CD4-positive, alpha-beta T cell treated with Interleukin-4 for 1 hour (primary cell): ENCODE results near the gene ANKRD13D.
A peak's percentile ranks its signal among the peaks of the same experiment; 100 is the strongest.

Experiments
- DNase-seq, 2 donors: peaks; one replicate each; pipeline ENCODE4 v3.0.0-alpha.2; 2020 to 2022

The ANKRD13D gene

DNA sequence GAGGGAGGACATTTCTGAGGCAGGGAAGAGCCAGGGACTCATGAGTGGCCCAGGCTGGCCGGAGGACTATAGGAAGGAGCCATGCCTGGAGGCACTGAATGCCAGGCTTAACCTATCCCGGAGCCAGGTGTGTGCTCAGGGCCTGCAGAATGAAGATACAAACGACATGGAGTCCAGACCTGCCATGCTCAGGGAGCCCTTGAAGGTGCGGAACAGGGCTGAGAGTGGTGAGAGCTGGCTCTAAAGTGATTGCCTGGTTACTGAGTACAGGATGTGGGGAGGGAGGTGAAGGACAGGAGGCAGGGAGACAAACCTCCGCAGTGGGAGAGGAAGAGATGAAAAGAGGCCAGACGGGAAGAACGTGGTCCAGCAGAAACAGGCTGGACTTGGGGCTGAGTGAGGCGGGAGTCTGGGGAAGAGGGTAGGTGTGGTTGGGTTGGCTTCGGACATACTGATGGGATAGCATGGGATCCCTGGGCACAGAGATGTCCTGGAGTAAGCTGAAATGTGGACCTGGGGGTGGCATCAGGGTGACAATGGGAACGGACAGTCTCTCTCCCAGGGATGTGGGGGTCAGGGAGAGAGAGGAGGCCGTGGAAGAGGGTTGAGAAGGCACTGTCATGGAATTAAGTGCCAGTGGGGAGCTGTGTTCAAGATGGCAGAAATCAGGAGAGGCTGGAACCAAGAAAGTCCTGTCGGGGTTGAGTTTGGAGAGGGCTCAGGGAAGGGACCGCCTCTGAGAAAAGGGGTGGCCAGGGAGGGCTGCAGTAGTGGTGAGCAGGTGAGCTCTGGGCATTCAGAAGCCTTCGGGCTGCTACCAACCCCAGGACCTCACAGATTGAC is 1.5 kb upstream of the ANKRD13D start:
- DNase-seq = peak in 1 of 2 donors; percentile 60

DNA sequence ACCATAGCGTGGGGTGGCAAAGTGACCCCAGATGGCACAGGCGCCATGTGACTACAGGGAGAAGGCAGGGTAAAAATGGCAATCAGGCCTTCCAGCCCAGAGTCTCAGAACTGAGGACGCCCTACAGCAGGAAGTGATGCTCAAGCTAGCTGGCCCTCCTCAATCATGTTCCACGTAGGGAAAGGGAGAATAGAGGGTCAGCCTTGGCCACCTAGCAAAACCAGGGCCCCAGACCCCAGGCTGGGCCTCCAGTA is 978 bp upstream of the ANKRD13D start:
- DNase-seq = no peak

DNA sequence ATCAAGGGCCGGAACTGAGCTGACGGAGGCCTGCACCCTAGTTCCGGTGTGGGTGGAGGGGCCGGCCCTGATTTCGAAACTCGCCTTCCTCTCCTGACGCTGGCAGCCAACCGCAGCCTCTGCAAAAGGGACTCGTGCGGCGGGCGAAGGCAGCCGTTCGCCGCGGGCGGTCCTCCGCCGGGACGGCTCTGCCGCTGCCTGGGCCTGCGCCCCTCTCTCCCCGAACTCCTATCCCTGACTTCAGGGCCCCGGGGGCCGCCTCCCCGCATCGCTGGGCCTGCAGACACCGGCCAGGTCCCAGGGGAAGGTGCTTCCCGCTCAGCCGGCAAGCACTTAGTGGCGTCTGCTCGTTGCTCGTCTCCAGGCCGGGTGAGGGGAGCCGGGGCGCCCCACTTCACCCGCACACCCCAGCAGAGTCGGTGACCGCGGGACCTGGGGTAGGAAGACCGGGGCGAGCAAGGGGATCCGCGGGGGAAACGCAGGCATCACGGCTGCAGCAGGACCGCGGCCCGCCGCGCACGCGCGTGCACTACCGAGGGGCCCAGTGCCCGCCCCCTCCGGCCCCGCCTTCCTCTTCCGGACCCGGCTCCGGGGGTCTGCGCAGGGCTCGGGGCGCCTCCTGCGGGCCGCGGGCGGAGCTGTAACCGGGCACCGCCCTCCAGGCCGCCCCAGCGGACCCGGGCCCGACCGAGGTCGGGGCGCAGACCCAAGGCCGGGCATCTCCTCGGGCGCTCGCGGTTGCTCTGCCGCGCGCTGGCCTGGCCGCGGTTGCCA is 464 bp upstream of the ANKRD13D start:
- DNase-seq = peak; percentile 88 to 91

DNA sequence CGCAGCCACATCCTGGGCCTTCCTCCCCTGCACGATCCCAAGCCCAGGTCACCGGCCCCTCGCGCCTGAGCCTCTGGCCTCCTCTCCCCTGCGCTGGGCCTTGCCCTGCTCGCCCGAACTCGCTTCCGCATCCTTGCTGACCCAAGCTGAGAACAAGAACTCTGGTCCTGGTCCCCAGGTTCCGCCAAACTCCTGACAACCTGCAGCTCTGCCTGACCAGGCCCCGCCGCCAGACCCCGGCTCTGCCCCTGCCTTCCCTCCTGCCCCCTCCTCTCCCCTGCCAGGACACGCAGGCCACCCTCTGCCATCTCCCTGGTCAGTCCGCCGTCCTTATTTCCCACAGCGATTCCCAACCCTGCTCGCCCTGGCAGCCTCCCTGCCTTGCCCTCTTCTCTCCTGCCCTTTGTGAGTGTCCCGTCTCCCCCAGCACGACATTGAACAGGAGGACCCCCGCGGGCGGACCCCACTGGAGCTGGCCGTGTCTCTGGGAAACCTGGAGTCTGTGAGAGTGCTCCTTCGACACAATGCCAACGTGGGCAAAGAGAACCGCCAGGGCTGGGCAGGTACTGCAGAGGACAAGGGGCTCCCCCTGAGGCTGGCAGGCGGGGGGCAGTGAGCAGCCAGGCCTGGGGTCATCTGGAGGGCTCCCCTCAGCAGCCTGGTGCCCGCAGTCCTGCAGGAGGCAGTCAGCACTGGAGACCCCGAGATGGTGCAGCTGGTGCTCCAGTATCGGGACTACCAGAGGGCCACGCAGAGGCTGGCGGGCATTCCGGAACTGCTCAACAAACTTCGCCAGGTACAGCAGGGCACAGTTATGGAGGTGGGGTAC is 762 bp downstream of the ANKRD13D start:
- DNase-seq = no peak

DNA sequence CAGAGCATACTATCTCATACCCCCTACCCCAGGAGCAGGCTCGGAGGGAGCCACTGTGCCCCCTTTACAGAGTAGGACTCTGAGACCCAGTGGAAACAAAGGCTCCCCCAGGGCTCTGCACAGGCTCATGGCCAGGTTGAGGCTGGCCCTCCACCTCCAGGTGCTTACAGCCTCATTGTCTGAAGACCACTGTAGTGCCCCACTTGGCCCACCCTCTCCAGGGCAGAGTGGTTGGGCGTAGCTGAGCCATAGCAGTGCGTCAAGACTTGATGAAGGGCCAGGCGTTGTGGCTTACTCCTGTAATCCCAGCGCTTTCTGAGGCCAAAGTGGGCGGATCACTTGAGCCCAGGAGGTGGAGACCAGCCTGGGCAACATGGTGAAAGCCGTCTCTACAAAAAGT is 1.7 kb downstream of the ANKRD13D start:
- DNase-seq = no peak

DNA sequence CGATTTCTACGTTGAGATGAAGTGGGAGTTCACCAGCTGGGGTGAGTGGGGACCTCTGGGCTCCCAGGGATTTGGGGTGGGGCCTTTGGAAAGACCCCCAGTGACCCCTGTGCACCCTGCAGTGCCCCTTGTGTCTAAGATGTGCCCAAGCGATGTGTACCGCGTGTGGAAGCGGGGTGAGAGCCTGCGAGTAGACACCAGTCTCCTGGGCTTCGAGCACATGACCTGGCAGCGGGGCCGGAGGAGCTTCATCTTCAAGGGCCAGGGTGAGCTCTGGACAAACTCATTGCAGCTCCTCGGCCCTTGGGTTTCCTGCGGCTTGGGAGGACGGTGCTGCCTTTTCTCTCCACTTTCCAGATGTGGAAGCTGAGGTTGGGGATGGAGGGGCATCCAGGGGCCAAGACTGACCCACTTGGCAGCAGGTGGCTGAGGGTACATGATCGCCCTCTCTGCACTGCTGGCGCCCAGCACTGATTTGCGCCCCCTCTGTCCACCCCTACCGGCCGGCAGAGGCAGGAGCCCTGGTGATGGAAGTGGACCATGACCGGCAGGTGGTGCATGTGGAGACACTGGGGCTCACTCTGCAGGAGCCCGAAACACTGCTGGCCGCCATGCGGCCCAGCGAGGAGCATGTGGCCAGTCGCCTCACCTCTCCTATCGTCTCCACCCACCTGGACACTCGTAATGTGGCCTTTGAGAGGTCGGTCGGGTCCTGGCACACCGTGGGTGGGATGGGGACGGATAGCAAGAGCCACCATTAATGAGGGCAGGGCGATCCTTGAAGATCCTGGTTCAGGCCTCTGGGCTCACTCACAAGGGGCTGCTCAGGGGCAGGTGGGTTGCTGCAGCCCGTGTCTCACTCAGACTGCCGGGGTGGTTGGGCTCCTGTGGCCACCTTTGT is 2.6 kb downstream of the ANKRD13D start:
- DNase-seq = no peak

DNA sequence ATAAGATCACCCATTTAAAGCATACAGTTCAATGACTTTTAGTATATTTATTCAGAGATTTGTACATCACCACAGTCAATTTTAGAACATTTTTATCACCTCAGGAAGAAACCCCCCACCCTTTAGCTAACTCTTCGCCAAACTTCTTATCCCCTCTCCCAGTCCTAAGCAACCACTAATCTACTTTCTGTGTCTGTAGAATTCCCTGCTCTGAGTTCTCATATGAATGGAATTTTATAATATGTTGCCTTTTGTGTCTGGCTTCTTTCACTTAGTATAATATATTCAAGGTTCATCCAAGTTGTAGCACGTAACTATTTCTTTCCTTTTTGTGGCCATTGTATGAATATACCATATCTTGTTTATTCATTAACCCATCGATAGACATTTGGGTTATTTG is 3.6 kb downstream of the ANKRD13D start:
- DNase-seq = no peak

DNA sequence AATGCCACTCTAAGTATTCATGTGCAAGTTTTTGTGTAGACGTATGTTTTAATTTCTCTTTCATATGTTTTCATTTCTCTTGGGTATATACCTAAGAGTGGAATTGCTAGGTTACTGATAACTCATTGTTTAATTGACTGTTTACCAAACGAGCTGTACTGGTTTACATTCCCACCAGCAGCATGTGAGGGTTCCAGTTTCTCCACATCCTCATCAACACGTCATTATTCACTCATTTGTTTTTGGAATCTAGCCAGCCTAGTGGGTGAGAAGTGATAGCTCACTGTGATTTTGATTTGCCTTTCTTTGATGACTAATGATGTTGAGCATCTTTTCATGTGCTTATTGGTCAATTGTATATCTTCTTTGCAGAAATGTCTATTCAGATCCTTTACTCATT is 4.0 kb downstream of the ANKRD13D start:
- DNase-seq = peak in 1 of 2 donors; percentile 57

DNA sequence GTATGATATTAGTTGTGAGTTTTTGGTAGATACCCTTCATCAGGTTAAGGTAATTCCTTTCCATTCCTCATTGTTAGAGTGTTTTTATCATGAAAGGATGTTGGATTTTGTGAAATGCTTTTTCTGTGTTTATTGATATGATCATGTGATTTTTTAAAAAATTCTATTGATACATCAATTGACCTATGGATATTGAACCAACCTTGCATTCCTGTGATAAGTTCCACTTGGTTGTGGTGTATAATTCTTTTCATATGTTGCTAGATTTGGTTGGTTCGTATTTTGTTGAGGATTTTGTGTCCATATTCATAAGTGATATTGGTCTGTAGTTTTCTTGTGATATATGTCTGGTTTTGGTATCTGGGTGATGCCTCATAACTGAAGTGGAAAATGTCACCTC is 6.7 kb downstream of the ANKRD13D start:
- DNase-seq = no peak

DNA sequence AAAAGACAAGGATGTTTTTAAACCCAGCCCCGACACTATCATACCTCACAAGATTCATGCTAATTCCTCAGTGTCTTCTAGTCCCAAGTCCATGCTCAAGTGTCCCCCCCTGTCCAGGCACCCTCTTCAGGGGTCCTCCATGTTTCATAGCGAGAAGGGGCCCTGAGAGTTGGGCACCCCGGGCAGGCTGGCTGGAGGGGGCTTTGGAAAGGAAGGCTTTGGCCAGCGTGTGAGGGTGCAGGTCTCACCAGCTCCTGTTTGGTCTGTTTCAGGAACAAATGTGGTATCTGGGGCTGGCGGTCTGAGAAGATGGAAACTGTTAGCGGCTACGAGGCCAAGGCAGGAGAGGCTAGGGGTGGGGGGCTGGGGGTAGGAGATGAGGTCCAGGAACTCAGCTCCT is 9.7 kb downstream of the ANKRD13D start:
- DNase-seq = no peak

DNA sequence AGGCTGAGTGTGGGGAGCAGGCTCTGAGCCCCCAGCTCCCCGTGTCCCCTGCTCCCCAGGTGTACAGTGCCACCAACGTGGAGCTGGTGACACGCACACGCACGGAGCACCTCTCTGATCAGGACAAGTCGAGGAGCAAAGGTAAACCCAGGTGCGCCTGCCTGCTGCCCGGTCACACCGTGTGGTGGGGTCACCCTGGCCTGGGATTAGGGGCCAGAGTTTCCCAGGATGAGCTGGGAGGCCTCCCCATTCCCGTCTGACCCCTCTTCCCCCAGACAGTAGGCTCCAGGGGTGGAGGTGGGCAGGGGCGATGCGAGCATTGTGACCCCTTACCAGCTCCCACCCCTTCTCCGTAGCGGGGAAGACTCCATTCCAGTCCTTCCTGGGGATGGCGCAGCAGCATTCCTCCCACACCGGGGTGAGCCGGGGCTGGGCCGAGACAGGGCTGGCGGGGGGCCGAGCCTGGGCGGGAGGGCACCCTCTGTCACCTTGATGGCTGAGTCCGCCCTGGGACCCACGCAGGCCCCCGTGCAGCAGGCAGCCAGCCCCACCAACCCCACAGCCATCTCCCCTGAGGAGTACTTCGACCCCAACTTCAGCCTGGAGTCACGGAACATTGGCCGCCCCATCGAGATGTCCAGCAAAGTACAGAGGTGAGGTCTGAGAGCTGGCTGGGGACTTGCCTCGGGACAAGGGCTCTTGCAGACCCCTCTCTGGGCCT is 10.5 kb downstream of the ANKRD13D start:
- no peak for DNase-seq

DNA sequence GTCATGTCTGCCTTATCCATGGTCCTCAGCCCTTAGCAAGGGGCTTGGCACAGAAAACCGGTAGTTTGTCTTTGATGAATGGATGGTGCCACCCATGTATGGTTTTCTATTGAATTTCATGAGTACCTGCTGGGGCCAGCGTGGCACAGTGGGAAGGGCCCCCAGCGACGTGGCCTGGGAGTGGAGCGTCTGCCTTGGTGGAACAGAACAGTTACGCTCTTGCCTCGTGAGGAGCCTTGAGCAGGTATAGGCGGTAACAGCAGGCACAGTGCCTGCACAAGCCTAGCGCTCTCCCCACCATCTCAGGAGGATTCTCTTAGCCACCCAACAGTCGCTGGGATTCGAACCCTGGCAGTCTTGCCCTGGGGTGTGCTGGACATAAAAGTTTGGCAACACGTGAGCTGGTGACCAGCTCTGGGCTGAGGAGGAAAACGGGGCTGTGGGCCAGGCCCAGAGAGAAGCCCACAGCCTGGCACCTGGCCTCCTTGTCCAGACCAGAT is 11.2 kb downstream of the ANKRD13D start:
- no peak for DNase-seq

DNA sequence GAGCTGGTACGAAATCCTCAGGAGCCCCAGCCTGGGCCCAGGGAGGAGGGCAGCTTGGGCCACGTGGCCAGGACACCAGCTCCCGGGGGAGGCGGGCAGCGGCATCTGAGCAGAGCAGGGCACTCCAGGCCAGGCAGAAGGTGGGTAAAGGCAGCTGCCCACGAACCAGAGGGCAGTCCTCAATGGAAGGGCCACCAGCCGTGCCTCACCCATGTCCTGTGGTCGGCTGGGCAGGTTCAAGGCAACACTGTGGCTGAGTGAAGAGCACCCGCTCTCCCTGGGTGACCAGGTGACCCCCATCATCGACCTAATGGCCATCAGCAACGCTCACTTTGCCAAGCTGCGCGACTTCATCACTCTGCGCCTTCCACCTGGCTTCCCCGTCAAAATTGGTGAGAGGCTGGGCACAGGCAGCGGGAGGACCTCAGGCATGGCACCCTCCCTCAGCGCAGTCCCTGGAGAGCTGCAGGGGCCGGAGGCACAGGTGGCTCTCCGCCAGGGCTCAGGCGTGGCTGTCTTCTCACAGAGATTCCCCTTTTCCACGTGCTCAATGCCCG is 11.7 kb downstream of the ANKRD13D start:
- no peak for DNase-seq

DNA sequence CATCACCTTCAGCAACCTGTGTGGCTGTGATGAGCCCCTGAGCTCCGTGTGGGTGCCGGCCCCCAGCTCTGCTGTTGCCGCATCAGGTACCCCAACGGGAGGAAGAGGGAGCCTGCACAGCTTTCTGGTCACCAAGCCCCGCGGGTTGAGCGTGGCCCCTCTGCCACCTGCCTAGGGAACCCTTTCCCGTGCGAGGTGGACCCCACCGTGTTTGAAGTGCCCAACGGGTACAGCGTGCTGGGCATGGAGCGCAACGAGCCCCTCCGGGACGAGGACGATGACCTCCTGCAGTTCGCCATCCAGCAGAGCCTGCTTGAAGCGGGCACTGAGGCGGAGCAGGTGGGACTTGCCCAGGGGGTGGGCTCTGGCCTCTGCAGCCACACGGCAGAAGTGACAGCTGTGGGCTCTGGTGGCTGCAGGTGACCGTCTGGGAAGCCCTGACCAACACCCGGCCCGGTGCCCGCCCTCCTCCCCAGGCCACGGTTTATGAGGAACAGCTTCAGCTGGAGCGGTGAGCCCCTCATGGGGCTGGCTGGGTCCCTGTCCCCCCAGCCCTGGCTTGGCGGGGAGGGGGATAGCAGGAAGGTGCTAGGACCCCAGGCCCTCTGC is 12.3 kb downstream of the ANKRD13D start:
- no peak for DNase-seq

DNA sequence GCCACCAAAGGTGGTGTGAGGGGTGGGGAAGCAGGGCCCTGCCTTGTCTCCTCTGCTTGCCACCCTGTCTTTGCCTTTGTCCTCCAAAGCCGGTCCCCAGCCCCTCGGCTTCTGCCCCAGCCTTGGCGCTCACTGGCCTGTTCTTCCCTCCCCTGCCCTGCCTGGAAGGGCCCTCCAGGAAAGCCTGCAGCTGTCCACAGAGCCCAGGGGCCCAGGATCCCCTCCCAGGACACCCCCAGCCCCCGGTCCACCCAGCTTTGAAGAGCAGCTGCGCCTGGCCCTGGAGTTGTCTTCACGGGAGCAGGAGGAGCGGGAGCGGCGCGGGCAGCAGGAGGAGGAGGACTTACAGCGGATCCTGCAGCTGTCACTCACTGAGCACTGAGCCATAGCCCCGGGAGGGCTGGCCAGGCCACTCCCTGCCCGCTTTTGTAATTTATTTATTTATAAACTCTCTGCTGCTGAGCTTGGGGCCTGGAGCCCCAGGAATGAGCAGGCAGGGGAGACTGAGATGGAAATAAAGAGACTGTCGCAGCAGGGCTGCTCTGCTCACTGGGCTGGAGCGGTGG is 12.9 kb downstream of the ANKRD13D start:
- DNase-seq = no peak

DNA sequence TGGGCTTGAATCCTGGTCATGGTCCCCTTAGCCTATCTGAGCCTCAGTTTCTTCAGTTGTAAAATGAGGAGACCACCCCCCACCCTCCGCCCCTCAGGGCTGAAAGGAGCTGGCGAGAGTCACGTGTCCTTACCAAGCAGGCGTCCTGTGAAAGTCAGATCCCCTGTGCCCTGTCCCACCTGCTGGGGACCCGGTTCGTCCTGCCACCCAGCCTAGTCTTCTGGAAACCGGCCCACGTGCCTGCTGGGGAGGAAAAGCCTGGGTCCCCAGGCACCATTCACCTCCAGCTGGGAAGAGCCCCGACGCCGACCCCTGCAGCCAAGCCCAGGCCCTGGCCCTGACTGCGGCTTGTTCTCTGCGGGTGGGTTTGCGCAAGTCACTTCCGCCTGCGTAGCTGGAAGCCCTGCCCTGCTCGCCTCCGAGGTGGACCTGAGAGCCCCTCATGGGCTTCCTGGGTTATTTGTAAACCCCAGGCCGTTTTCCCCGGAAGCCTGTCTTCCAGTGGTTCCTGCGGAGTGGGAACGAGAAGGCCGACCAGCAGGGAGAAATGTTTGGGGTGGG is 13.5 kb downstream of the ANKRD13D start:
- DNase-seq = peak in 1 of 2 donors; percentile 42

DNA sequence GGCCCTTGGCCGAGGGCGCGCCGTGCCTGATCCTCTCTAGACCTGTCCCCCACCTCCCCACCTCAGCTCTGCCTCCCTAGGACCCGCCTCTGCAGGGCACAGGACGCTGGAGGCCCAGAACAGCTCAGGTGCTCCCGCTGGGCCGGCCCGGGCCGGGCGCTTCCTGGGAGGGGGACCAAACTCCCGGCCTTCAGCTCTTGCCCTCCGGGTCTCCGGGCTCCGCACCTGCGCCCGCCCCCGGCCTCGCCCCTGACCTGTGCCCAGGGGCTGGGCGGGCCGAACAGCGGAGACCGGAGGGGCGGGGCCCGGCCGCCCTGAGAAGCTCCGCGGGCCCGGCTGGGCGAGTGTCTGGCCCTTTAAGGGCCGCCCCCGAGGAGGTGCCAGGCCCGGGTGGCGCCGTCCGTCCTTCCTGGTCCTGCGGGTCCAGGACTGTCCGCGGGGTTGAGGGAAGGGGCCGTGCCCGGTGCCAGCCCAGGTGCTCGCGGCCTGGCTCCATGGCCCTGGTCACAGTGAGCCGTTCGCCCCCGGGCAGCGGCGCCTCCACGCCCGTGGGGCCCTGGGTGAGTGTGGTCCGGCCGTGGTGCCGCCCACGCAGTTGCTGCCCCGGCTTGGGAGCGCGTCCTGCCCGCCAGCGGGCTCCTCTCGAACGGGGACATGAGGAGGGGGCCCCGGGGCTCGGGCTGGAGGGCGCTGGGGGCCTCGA is 14.2 kb downstream of the ANKRD13D start, which contains the start of gene SSH3:
Gene SSH3 (plus strand): TSS at position 399 of the 703 bp plus-strand sequence. CDS start 96 bp downstream, at position 495.
- DNase-seq = peak in 1 of 2 donors; percentile 36

DNA sequence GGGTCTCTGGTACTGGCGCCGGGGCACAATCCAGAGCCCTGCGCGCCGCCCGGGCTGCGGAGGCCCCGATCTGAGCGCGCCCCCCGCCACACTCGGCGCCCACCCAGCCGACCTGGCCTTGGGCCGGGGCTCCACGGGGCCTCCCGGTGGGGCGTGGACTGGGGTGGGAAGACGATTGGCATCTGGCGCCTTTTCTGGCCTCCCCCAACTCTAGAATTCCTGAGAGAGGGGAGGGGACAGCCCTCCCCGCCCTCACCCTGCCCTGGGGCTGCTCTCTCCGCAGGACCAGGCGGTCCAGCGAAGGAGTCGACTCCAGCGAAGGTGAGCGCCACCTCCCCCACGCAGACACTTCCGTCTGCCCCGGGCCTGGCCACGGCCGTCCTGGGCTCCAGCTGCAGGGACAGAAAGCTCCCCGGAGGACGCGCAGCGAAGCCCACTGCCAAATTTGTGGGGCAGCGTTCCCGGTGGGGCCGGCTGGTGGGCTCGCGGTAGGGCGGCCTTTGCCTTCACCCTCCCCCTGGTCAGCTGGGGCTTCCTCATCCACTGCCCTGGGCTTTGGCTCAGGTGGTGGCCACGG is 14.8 kb downstream of the ANKRD13D start:
- DNase-seq = no peak
